Measurements from ENCODE around the gene HNRNPK.
A peak's percentile ranks its signal among the peaks of the same experiment; 100 is the strongest.

HNRNPK gene

DNA sequence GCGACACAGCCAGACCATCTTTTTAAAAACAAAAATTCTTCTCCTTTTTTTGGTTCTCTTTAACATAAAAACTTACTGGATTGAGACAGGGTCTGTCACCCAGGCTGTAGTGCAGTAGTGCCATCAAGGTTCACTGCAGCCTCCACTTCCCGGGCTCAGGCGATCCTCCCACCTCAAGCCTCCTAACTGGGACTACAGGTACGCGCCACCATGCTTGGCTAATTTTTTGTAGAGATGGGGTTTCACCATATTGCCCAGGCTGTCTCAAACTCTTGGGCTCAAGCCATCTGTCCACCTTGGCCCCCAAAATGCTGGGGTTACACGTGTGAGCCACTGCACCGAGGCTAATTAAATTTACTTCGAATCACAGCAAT, 13.8 kb downstream of the HNRNPK start:
- no peak overlapping the region for H3K4me3 ChIP-seq (ENCODE audit: low read depth, low read length)
- no peak for TF ChIP-seq CTCF (IDR thresholded peaks at IDR 0.05; ENCODE audit: low read depth, low read length)

DNA sequence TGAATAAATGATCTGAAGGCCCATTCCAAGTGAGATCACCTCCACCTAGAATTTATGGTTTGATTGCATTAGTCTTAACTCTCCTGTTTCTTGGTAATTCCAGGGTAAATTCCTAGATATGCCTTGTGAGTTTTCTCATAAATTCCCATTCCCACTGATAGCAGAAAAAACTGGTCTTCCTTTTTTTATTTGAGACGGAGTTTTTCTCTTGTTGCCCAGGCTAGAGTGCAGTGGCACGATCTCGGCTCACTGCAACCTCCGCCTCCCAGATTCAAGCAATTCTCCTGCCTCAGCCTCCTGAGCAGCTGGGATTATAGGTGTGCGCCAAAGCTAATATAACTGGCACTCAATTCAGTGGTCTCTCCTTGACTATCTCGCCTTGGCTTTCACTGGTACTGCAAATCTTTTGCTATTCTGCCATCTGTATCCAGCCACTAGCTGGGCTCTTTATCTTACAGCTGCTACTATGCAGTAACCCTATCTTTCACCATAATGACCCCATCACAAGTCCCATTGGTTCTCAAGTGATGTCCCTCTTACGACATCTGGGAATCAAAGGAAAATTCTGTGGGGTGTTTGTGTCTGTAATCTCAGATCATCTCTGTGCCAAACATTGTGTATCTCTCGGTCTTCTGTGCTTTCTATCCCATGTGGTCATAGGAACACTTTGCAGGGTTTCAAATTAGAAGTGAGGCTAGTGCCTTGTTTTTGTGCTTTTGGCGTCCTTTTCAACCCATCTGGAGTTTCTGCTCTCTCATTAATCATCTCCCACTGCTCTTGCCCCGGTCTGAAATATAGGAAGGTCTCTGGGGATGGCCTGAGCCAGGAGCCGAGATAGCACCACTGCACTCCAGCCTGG, 14.4 kb downstream of the HNRNPK start:
- H3K4me3 ChIP-seq (ENCODE audit: low read depth, low read length): no peak overlapping the region
- no peak for TF ChIP-seq CTCF (IDR thresholded peaks at IDR 0.05; ENCODE audit: low read depth, low read length)

GRCh38 chr9:83964973-83965349, 15.1 kb downstream of the HNRNPK start:
- no peak overlapping the region for H3K4me3 ChIP-seq (ENCODE audit: low read depth, low read length)
- no peak for TF ChIP-seq CTCF (IDR thresholded peaks at IDR 0.05; ENCODE audit: low read depth, low read length)

DNA sequence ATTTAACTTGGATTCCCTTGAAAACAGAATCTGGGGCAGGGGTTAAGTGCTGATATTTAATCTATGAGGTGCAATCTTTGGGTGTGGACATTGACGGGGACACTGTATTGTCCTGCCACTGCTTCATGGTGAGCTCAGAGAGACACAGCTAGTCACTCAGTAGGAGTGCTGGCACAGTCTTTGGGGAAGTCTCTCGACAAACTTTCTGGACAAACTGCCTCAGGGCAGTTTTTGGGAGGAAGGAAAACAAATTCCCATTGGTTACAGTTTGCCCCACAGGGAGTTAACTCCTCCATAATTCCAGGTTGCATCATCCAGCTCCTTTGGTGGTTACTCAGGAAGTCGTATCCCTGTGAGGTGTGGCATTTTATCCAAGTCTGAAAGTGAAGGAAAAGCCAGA, 17.9 kb downstream of the HNRNPK start:
- no peak for TF ChIP-seq CTCF (IDR thresholded peaks at IDR 0.05; ENCODE audit: low read depth, low read length)
- no peak overlapping the region for H3K4me3 ChIP-seq (ENCODE audit: low read depth, low read length)

- TF ChIP-seq CTCF (IDR thresholded peaks at IDR 0.05; ENCODE audit: low read depth, low read length): no peak
Measured at GRCh38 chr9:83960991-83961390, 19.0 kb downstream of the HNRNPK start.

GRCh38 chr9:83959061-83959460, 21.0 kb downstream of the HNRNPK start:
- no peak overlapping the region for H3K4me3 ChIP-seq (ENCODE audit: low read depth, low read length)
- TF ChIP-seq CTCF (IDR thresholded peaks at IDR 0.05; ENCODE audit: low read depth, low read length): no peak

More at GRCh38 chr9:83960991-83961390, 19.0 kb downstream of the HNRNPK start:
- H3K4me3 ChIP-seq (ENCODE audit: low read depth, low read length): no peak overlapping the region

DNA sequence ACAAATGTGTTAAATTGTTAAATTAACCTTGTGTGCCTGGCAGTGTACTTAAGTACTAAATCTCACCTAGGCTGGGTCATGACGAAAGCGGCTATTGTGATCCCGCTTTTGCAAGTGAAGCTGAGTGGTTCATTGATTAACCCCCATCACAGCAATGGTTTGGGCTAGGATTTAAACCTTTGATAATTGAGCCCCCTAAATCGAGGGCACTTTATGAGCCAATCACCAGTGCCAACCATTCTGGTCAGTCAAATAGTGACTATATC, 22.8 kb downstream of the HNRNPK start:
- H3K4me3 ChIP-seq (ENCODE audit: low read depth, low read length): peak overlapping the region; percentile 65
- no peak for TF ChIP-seq CTCF (IDR thresholded peaks at IDR 0.05; ENCODE audit: low read depth, low read length)

All from WI38 (cell line).